GM12872 (cell line): ENCODE results near the gene TBC1D17.

Experiments
- CTCF ChIP-seq: IDR thresholded peaks from 3 replicates; pipeline ENCODE4 v1.5.1; 2011; ENCODE audit warnings: low read depth, mild to moderate bottlenecking, low read length, moderate library complexity; ENCODE audit not compliant: insufficient read depth

Gene TBC1D17

GRCh38 chr19:49927526-49928264 is 50.2 kb downstream of the TBC1D17 start:
- TF ChIP-seq CTCF = no peak

GRCh38 chr19:49929121-49929610 is 51.7 kb downstream of the TBC1D17 start, which contains the start of the genes ATF5 and NUP62:
Gene ATF5, plus strand, starts transcription at chr19:49929205. Its CDS starts 1,646 bp downstream, at chr19:49930851.
Gene NUP62, minus strand, starts transcription at chr19:49929504. Its CDS starts 19,697 bp downstream, at chr19:49909807.
- no peak for TF ChIP-seq CTCF

DNA sequence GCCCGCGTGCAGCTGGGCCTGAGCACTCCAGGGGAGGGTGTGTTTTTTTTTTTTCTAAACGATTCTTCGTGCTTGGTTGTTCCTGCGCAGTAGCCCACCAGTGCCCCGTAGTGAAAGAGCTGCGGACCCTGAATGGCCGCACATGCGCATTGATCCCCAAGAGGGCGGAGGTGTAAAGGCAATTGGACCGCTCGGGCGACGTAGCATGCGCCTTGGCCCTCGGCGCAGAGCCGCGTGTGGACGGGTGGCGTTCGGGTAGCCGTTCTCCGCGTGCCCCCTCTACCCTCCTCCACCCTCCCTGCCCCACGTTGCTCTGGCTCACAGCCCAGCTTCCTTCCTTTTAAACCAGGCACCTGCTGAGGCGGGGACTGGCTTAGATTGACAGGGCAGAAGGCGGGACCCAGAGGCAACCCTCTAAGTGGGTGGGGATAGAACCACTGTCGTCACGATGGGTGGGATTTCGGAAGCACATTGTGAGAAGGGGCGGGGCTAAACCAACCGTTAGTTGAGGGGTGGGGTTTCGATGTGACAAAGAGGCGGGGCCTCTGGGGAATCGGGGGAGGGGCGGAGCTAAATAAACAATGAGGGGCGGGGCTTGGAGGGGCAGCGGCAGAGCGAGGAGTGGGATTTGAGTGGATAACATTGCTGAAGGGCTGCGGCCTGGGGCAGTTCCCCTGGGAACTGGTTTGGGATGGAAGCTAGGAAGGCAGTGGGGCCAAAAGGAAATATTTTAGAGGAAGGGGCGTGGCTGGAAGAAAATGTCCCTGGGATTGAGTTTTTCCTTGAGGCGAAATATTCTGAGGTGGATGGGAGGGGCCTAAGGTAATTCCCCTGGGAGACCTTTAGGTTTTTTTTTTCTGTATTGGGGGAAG is 52.3 kb downstream of the TBC1D17 start:
- TF ChIP-seq CTCF = no peak

GRCh38 chr19:49930483-49931011 is 53.0 kb downstream of the TBC1D17 start:
- TF ChIP-seq CTCF = no peak

GRCh38 chr19:49931293-49932040 is 54.0 kb downstream of the TBC1D17 start:
- no peak for TF ChIP-seq CTCF

GRCh38 chr19:49932041-49932451 is 54.5 kb downstream of the TBC1D17 start:
- no peak for TF ChIP-seq CTCF
